PC-9 (cell line): ENCODE data around the gene IQGAP3.

Source experiments
- CTCF ChIP-seq: fragments of 200-600 bp; sonication (generic); conservative IDR thresholded peaks from 2 replicates; pipeline ENCODE4 v1.6.1; 2017; ENCODE audit warnings: mixed run types, antibody characterized with exemption, mild to moderate bottlenecking, moderate library complexity
- EZH2 ChIP-seq: fragments of 200-600 bp; sonication (generic); IDR thresholded peaks from 2 replicates; pipeline ENCODE4 v1.8.0; 2017; ENCODE audit warnings: antibody characterized with exemption, low read depth

GRCh38 chr1:156481527-156481926, 90.8 kb downstream of the IQGAP3 start:
- TF ChIP-seq EZH2 (no peak), CTCF (no peak)
